Lower leg skin (tissue), 3 donors: ENCODE measurements around the gene SCLY.

ENCODE experiments used
- POLR2A ChIP-seq, 2 donors: fragments of 450-650 bp; IDR thresholded peaks; one replicate each; pipeline ENCODE4 v1.6.1; 2016 to 2017; ENCODE audit warnings: antibody characterized with exemption in 2 of 2, mild to moderate bottlenecking in 1 of 2, moderate library complexity in 1 of 2
- TF ChIP-seq, protein P1 (sequence below), 3 donors: fragments of 450-650 bp; IDR thresholded peaks; one replicate each; pipeline ENCODE4 v1.5.1; 2016; ENCODE audit warnings: antibody characterized with exemption in 3 of 3, mild to moderate bottlenecking in 3 of 3, moderate library complexity in 2 of 3

DNA sequence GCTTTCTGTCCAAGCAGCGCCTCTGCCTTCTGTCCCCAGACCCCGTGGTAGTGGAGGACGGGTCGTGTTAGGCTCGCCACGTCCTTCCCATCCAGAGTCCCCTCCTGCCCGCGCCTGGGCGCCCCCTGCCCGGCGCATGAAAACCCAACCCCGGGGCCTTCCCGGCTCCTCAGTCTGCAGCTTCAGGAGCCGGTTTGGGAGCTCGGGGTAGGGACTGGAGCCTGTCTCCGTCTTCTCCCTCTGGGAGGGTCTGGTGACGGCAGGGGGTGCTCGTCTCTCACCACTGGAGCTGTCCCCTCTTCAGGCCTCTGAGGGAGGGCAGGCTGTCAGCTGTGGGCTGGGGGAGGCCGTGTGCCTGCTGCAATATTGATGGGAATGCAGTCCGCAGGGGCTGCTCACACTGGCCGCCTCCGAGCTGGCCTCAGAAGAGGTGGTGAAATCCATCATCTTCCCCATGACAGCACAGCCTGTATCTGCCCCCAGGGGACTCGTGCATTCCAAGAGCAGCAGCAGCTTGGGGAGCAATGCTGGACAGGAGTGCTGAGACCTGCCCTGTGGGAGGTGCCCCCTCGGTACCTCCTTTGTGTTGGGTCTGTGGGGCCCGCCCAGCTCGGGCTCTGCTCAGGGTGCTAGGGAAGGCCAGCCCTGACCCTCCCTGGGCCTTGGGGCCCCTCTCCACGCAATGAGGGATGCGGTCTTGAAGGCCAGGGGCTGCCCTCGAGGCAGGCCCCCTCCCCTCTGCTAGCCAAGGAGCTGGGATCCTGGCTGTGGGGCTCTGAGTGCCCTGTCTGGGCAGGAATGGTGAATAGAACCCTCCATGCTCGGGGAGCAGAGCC is 59.9 kb downstream of the SCLY start:
- no peak for TF ChIP-seq POLR2A (IDR thresholded peaks at IDR 0.05)
- TF ChIP-seq, protein P1, sequence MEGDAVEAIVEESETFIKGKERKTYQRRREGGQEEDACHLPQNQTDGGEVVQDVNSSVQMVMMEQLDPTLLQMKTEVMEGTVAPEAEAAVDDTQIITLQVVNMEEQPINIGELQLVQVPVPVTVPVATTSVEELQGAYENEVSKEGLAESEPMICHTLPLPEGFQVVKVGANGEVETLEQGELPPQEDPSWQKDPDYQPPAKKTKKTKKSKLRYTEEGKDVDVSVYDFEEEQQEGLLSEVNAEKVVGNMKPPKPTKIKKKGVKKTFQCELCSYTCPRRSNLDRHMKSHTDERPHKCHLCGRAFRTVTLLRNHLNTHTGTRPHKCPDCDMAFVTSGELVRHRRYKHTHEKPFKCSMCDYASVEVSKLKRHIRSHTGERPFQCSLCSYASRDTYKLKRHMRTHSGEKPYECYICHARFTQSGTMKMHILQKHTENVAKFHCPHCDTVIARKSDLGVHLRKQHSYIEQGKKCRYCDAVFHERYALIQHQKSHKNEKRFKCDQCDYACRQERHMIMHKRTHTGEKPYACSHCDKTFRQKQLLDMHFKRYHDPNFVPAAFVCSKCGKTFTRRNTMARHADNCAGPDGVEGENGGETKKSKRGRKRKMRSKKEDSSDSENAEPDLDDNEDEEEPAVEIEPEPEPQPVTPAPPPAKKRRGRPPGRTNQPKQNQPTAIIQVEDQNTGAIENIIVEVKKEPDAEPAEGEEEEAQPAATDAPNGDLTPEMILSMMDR (IDR thresholded peaks at IDR 0.05) = no peak
